ENCODE data around the gene ATG10.

- no peak for TF ChIP-seq CTCF (conservative IDR thresholded peaks at IDR 0.05 in 1 of 2, IDR thresholded peaks at IDR 0.05 in 1 of 2; ENCODE audit: extremely low read depth in 1 of 2, insufficient read depth in 1 of 2, low read depth in 1 of 2, low read length in 2 of 2)
- TF ChIP-seq EZH2 (IDR thresholded peaks at IDR 0.05; ENCODE audit: borderline replicate concordance, low read length): no peak
Observed at GRCh38 chr5:81936750-81937149, 35.1 kb upstream of the ATG10 start.
